ENCODE data around the gene RNF220.

Gene RNF220

DNA sequence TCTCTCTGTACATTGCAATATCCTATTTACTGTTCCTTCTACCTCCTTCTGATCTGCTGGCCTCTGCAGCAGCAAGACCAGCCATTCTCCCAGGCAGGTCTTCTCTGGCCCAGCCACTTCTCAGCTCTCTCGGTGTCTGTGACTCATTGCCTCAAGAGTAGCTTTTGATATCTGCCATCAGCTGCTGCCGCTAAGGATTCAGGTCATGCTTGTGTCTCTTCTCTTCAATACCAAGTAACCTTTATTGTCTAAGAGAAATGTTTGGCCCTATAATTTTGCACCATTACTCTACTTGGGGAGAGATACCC is 167.5 kb downstream of the RNF220 start:
- Histone ChIP-seq H3K4me3 (ENCODE audit: low read depth, low read length) (no peak overlapping the region), H3K4me1 (ENCODE audit: control insufficient read depth, insufficient read depth, low read length) (no peaks in the 10 kb centered on the region), H3K9me3 (ENCODE audit: control insufficient read depth, insufficient read depth, low read depth, low read length) (no peaks in the 10 kb centered on the region), H3K27ac (ENCODE audit: extremely low read depth, low read depth, low read length) (no peak overlapping the region), H3K36me3 (ENCODE audit: control insufficient read depth in 2 of 2, insufficient read depth in 1 of 2, low read length in 2 of 2) (no peaks in the 10 kb centered on the region)
- TF ChIP-seq ZNF830 (tag by site-specific recombination; IDR thresholded peaks at IDR 0.05; ENCODE audit: low read depth): no peak
- no peak for TF ChIP-seq ZNF423 (tag by site-specific recombination; IDR thresholded peaks at IDR 0.05)
- TF ChIP-seq, protein P1, sequence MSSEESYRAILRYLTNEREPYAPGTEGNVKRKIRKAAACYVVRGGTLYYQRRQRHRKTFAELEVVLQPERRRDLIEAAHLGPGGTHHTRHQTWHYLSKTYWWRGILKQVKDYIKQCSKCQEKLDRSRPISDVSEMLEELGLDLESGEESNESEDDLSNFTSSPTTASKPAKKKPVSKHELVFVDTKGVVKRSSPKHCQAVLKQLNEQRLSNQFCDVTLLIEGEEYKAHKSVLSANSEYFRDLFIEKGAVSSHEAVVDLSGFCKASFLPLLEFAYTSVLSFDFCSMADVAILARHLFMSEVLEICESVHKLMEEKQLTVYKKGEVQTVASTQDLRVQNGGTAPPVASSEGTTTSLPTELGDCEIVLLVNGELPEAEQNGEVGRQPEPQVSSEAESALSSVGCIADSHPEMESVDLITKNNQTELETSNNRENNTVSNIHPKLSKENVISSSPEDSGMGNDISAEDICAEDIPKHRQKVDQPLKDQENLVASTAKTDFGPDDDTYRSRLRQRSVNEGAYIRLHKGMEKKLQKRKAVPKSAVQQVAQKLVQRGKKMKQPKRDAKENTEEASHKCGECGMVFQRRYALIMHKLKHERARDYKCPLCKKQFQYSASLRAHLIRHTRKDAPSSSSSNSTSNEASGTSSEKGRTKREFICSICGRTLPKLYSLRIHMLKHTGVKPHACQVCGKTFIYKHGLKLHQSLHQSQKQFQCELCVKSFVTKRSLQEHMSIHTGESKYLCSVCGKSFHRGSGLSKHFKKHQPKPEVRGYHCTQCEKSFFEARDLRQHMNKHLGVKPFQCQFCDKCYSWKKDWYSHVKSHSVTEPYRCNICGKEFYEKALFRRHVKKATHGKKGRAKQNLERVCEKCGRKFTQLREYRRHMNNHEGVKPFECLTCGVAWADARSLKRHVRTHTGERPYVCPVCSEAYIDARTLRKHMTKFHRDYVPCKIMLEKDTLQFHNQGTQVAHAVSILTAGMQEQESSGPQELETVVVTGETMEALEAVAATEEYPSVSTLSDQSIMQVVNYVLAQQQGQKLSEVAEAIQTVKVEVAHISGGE (tag by site-specific recombination; conservative IDR thresholded peaks at IDR 0.05; ENCODE audit: low read depth): no peak
- no peak for TF ChIP-seq ZNF292 (tag by site-specific recombination; IDR thresholded peaks at IDR 0.05; ENCODE audit: borderline replicate concordance, low read depth)
- TF ChIP-seq, protein P2, sequence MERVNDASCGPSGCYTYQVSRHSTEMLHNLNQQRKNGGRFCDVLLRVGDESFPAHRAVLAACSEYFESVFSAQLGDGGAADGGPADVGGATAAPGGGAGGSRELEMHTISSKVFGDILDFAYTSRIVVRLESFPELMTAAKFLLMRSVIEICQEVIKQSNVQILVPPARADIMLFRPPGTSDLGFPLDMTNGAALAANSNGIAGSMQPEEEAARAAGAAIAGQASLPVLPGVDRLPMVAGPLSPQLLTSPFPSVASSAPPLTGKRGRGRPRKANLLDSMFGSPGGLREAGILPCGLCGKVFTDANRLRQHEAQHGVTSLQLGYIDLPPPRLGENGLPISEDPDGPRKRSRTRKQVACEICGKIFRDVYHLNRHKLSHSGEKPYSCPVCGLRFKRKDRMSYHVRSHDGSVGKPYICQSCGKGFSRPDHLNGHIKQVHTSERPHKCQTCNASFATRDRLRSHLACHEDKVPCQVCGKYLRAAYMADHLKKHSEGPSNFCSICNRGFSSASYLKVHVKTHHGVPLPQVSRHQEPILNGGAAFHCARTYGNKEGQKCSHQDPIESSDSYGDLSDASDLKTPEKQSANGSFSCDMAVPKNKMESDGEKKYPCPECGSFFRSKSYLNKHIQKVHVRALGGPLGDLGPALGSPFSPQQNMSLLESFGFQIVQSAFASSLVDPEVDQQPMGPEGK (tag by site-specific recombination; IDR thresholded peaks at IDR 0.05): no peak
- no peak for TF ChIP-seq ZNF394 (tag by site-specific recombination; IDR thresholded peaks at IDR 0.05; ENCODE audit: borderline replicate concordance)
- no peak for TF ChIP-seq ZNF155 (tag by site-specific recombination; IDR thresholded peaks at IDR 0.05)
- TF ChIP-seq, protein P3, sequence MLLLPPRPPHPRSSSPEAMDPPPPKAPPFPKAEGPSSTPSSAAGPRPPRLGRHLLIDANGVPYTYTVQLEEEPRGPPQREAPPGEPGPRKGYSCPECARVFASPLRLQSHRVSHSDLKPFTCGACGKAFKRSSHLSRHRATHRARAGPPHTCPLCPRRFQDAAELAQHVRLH (tag by site-specific recombination; IDR thresholded peaks at IDR 0.05): no peak
- no peak for TF ChIP-seq YY2 (tag by site-specific recombination; IDR thresholded peaks at IDR 0.05)
- TF ChIP-seq, protein P4, sequence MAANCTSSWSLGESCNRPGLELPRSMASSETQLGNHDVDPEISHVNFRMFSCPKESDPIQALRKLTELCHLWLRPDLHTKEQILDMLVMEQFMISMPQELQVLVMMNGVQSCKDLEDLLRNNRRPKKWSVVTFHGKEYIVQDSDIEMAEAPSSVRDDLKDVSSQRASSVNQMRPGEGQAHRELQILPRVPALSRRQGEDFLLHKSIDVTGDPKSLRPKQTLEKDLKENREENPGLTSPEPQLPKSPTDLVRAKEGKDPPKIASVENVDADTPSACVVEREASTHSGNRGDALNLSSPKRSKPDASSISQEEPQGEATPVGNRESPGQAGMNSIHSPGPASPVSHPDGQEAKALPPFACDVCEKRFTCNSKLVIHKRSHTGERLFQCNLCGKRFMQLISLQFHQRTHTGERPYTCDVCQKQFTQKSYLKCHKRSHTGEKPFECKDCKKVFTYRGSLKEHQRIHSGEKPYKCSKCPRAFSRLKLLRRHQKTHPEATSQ (tag by site-specific recombination; IDR thresholded peaks at IDR 0.05): no peak
- TF ChIP-seq ZFHX2 (tag by site-specific recombination; conservative IDR thresholded peaks at IDR 0.05): no peak
- TF ChIP-seq, protein P5, sequence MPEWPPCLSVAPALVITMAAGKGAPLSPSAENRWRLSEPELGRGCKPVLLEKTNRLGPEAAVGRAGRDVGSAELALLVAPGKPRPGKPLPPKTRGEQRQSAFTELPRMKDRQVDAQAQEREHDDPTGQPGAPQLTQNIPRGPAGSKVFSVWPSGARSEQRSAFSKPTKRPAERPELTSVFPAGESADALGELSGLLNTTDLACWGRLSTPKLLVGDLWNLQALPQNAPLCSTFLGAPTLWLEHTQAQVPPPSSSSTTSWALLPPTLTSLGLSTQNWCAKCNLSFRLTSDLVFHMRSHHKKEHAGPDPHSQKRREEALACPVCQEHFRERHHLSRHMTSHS (tag by site-specific recombination; IDR thresholded peaks at IDR 0.05): no peak
- no peak for TF ChIP-seq ZXDB (tag by site-specific recombination; IDR thresholded peaks at IDR 0.05)
- no peak for TF ChIP-seq ZNF23 (tag by site-specific recombination; IDR thresholded peaks at IDR 0.05; ENCODE audit: borderline replicate concordance)
- TF ChIP-seq, protein P6, sequence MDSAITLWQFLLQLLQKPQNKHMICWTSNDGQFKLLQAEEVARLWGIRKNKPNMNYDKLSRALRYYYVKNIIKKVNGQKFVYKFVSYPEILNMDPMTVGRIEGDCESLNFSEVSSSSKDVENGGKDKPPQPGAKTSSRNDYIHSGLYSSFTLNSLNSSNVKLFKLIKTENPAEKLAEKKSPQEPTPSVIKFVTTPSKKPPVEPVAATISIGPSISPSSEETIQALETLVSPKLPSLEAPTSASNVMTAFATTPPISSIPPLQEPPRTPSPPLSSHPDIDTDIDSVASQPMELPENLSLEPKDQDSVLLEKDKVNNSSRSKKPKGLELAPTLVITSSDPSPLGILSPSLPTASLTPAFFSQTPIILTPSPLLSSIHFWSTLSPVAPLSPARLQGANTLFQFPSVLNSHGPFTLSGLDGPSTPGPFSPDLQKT (IDR thresholded peaks at IDR 0.05; ENCODE audit: borderline replicate concordance, low read depth, low read length): no peak
- TF ChIP-seq ZNF302 (tag by site-specific recombination; IDR thresholded peaks at IDR 0.05; ENCODE audit: low read depth): no peak
- TF ChIP-seq, protein P7, sequence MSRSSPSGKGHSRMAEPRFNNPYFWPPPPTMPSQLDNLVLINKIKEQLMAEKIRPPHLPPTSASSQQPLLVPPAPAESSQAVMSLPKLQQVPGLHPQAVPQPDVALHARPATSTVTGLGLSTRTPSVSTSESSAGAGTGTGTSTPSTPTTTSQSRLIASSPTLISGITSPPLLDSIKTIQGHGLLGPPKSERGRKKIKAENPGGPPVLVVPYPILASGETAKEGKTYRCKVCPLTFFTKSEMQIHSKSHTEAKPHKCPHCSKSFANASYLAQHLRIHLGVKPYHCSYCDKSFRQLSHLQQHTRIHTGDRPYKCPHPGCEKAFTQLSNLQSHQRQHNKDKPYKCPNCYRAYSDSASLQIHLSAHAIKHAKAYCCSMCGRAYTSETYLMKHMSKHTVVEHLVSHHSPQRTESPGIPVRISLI (tag by site-specific recombination; IDR thresholded peaks at IDR 0.05): no peak
- TF ChIP-seq ZFP37 (tag by site-specific recombination; IDR thresholded peaks at IDR 0.05): no peak
- ChIA-PET POLR2A (interaction anchor here (0.6 kb wide), 1 partner anchor 166 kb away, joined by 5 read pairs; no protein-coding TSS in a partner anchor), CTCF (interaction anchor here (0.7 to 4.8 kb wide), 18 partner anchors 8 to 355 kb away, joined by 3 to 31 read pairs (median 4); no protein-coding TSS in a partner anchor)
